ENCODE measurements around the gene RNU5D-1. TPM values are rescaled to one million over a fixed set of nuclear protein-coding genes. Genes with fewer than 3 reads are reported as not detected.

Gene RNU5D-1
- polyA plus RNA-seq, 3 donors: not detected

GRCh38 chr1:44714532-44714931 lies 16.4 kb downstream of the RNU5D-1 start:
- Histone ChIP-seq H3K9ac (ENCODE audit: insufficient read depth, low read length, poor library complexity, severe bottlenecking) (no peak overlapping the region), H3K27me3 (ENCODE audit: control insufficient read depth in 2 of 2, insufficient read depth in 2 of 2, low read length in 2 of 2) (no peaks in the 10 kb centered on the region), H3K36me3 (replicated peaks in 1 of 2; ENCODE audit: control insufficient read depth in 1 of 2, insufficient read depth in 2 of 2, low read length in 2 of 2) (no peaks in the 10 kb centered on the region), H3K9me3 (replicated peaks in 1 of 2; ENCODE audit: control insufficient read depth in 1 of 2, insufficient read depth in 1 of 2, low read length in 2 of 2) (no peaks in the 10 kb centered on the region), H3K27ac (ENCODE audit: low read depth in 1 of 2, low read length in 2 of 2) (no peak overlapping the region), H2AFZ (ENCODE audit: insufficient read depth, low read depth, low read length, poor library complexity, severe bottlenecking) (peak overlapping the region; percentile 62), H4K20me1 (ENCODE audit: insufficient read depth, low read length) (no peaks in the 10 kb centered on the region), H3K79me2 (ENCODE audit: insufficient read depth, low read length) (no peaks in the 10 kb centered on the region), H3K4me3 (replicated peaks in 1 of 3; ENCODE audit: low read depth in 2 of 3, low read length in 3 of 3) (no peak overlapping the region), H3K4me2 (replicated peaks; ENCODE audit: extremely low read depth, low read length, poor library complexity, severe bottlenecking) (peak overlapping the region; percentile 39), H3K4me1 (ENCODE audit: control insufficient read depth in 1 of 2, insufficient read depth in 2 of 2, low read length in 2 of 2) (peaks cover 8 to 14% of the 10 kb centered on the region in 2 donors)
- Mint-ChIP-seq H3K27ac (peak overlapping the region in 1 of 7 donors; percentile 42), H3K36me3 (no peaks in the 10 kb centered on the region), H3K4me3 (no peak overlapping the region), H3K9me3 (peaks cover 0 to 2% (median 0%) of the 10 kb centered on the region in 7 donors), H3K27me3 (ENCODE audit: low read depth in 3 of 3) (peaks cover 5 to 16% (median 12%) of the 10 kb centered on the region in 3 donors), H3K4me1 (peaks cover 22% of the 10 kb centered on the region)
- 98% methylated on average over 5 of the region's 7 CpGs for WGBS (ENCODE audit: insufficient coverage)
- DNase-seq: no peak
- TF ChIP-seq CTCF (IDR thresholded peaks at IDR 0.05): no peak
- intact Hi-C loops (cut with micrococcal nuclease): no loop called here

- H3K4me3 Mint-ChIP-seq: no peak overlapping the region
- Histone ChIP-seq H3K36me3 (replicated peaks in 1 of 2; ENCODE audit: control insufficient read depth in 1 of 2, insufficient read depth in 2 of 2, low read length in 2 of 2) (no peaks in the 10 kb centered on the region), H3K79me2 (ENCODE audit: insufficient read depth, low read length) (no peaks in the 10 kb centered on the region), H3K4me2 (replicated peaks; ENCODE audit: extremely low read depth, low read length, poor library complexity, severe bottlenecking) (no peak overlapping the region), H2AFZ (ENCODE audit: insufficient read depth, low read depth, low read length, poor library complexity, severe bottlenecking) (no peak overlapping the region), H3K27ac (ENCODE audit: low read depth in 1 of 2, low read length in 2 of 2) (no peak overlapping the region), H3K27me3 (ENCODE audit: control insufficient read depth in 2 of 2, insufficient read depth in 2 of 2, low read length in 2 of 2) (peaks cover 0 to 6% of the 10 kb centered on the region in 2 donors), H3K4me1 (ENCODE audit: control insufficient read depth in 1 of 2, insufficient read depth in 2 of 2, low read length in 2 of 2) (peaks cover 8 to 13% of the 10 kb centered on the region in 2 donors), H3K4me3 (replicated peaks in 1 of 3; ENCODE audit: low read depth in 2 of 3, low read length in 3 of 3) (no peak overlapping the region), H4K20me1 (ENCODE audit: insufficient read depth, low read length) (no peaks in the 10 kb centered on the region), H3K9ac (ENCODE audit: insufficient read depth, low read length, poor library complexity, severe bottlenecking) (no peak overlapping the region), H3K9me3 (replicated peaks in 1 of 2; ENCODE audit: control insufficient read depth in 1 of 2, insufficient read depth in 1 of 2, low read length in 2 of 2) (no peaks in the 10 kb centered on the region)
- H3K27ac Mint-ChIP-seq: peak overlapping the region in 1 of 7 donors; percentile 7
- DNase-seq: no peak
- intact Hi-C loops (cut with micrococcal nuclease): no loop called here
- H3K4me1 Mint-ChIP-seq: peaks cover 17% of the 10 kb centered on the region
- peaks cover 9 to 16% (median 15%) of the 10 kb centered on the region in 3 donors for H3K27me3 Mint-ChIP-seq (ENCODE audit: low read depth in 3 of 3)
- TF ChIP-seq CTCF (IDR thresholded peaks at IDR 0.05): no peak
- 22% methylated on average over 5 of the region's 6 CpGs for WGBS (ENCODE audit: insufficient coverage)
- H3K9me3 Mint-ChIP-seq: peaks cover 0 to 2% (median 0%) of the 10 kb centered on the region in 7 donors
- H3K36me3 Mint-ChIP-seq: no peaks in the 10 kb centered on the region
Observed at GRCh38 chr1:44713321-44713781, 17.6 kb downstream of the RNU5D-1 start.

All from CD14-positive monocyte (primary cell).